Stimulated activated naive B cell treated with anti-CD40 and anti-IgM and Interleukin-4, amounts not matched to agents 10 μg/mL and 1 μg/mL and 100 μg/mL, for 72 hours (primary cell): ENCODE data around the gene UNC119B.

Experiments
- ATAC-seq, 2 donors: fragments of 150-1000 bp; cut with Tn5 transposase; replicated peaks; 2 replicates each; pipeline ENCODE4 v1.10.0; 2021; ENCODE audit warnings: moderate library complexity in 1 of 2
- DNase-seq: peaks from one replicate; pipeline ENCODE4 v3.0.0; 2021
- H3K27ac Mint-ChIP-seq: one replicate; pipeline ENCODE4 v1.8.0; 2022; ENCODE audit warnings: mild to moderate bottlenecking, mixed read lengths
- H3K27me3 Mint-ChIP-seq, 2 donors: one replicate each; pipeline ENCODE4 v1.8.0; 2022; ENCODE audit warnings: mixed read lengths in 2 of 2
- H3K36me3 Mint-ChIP-seq, 2 donors: one replicate each; pipeline ENCODE4 v1.8.0; 2022; ENCODE audit warnings: mixed read lengths in 2 of 2, mild to moderate bottlenecking in 1 of 2
- H3K4me1 Mint-ChIP-seq, 2 donors: one replicate each; pipeline ENCODE4 v1.8.0; 2022; ENCODE audit warnings: mixed read lengths in 2 of 2, mild to moderate bottlenecking in 1 of 2
- H3K4me3 Mint-ChIP-seq, 2 donors: one replicate each; pipeline ENCODE4 v1.8.0; 2022; ENCODE audit warnings: mild to moderate bottlenecking in 2 of 2, mixed read lengths in 2 of 2, moderate library complexity in 1 of 2
- H3K9me3 Mint-ChIP-seq, 2 donors: one replicate each; pipeline ENCODE4 v1.8.0; 2022; ENCODE audit warnings: mixed read lengths in 2 of 2, mild to moderate bottlenecking in 1 of 2

The UNC119B gene

GRCh38 chr12:120767071-120768024, 57.1 kb downstream of the UNC119B start:
- H3K4me1 Mint-ChIP-seq: peaks cover 6 to 20% of the 10 kb centered on the region in 2 donors
- DNase-seq (no peak), ATAC-seq (no peak)
- H3K36me3 Mint-ChIP-seq: peaks cover 49 to 61% of the 10 kb centered on the region in 2 donors
- H3K27me3 Mint-ChIP-seq: no peaks in the 10 kb centered on the region
- peak overlapping the region; percentile 42 for H3K27ac Mint-ChIP-seq
- H3K4me3 Mint-ChIP-seq: no peak overlapping the region
- H3K9me3 Mint-ChIP-seq: no peaks in the 10 kb centered on the region

GRCh38 chr12:120771097-120771496, 60.8 kb downstream of the UNC119B start:
- DNase-seq: no peak
- Mint-ChIP-seq H3K36me3 (peaks cover 44 to 56% of the 10 kb centered on the region in 2 donors), H3K4me1 (peaks cover 15 to 37% of the 10 kb centered on the region in 2 donors), H3K4me3 (no peak overlapping the region), H3K27me3 (no peaks in the 10 kb centered on the region), H3K9me3 (no peaks in the 10 kb centered on the region), H3K27ac (peak overlapping the region; percentile 2)
- ATAC-seq: no peak
